Thyroid gland (tissue), 4 donors: ENCODE results near the gene SHISA9. TPM values are rescaled to one million over a fixed set of nuclear protein-coding genes. Genes with fewer than 3 reads are reported as not detected.
A peak's percentile ranks its signal among the peaks of the same experiment; 100 is the strongest.

Experiments
- DNase-seq, 2 donors: peaks; one replicate each; pipeline ENCODE4 v3.0.0-alpha.2; 2019
- H3K27ac ChIP-seq, 3 donors: fragments of 200-600 bp; sonication (generic); 1 replicate in 2 of 3; 2 replicates in 1 of 3; pipeline ENCODE4 v1.5.1; 2016 to 2019; ENCODE audit warnings: mild to moderate bottlenecking in 1 of 3, moderate library complexity in 1 of 3
- H3K27me3 ChIP-seq: fragments of 200-600 bp; sonication (generic); one replicate; pipeline ENCODE4 v1.5.1; 2019
- H3K36me3 ChIP-seq, 2 donors: fragments of 200-600 bp; sonication (generic); one replicate each; pipeline ENCODE4 v1.5.1; 2016 to 2019
- H3K4me1 ChIP-seq, 2 donors: fragments of 200-600 bp; sonication (generic); one replicate each; pipeline ENCODE4 v1.5.1; 2017 to 2019
- H3K4me3 ChIP-seq, 3 donors: fragments of 200-600 bp; sonication (generic); replicated peaks in 1 of 3; 1 replicate in 2 of 3; 2 replicates in 1 of 3; pipeline ENCODE4 v1.5.1; 2016; ENCODE audit warnings: mild to moderate bottlenecking in 1 of 3
- H3K9me3 ChIP-seq: fragments of 200-600 bp; sonication (generic); one replicate; pipeline ENCODE4 v1.5.1; 2017
- POLR2A ChIP-seq, 2 donors: fragments of 450-650 bp; IDR thresholded peaks; one replicate each; pipeline ENCODE4 v1.6.1; 2017; ENCODE audit warnings: antibody characterized with exemption in 2 of 2, mild to moderate bottlenecking in 2 of 2, moderate library complexity in 1 of 2
- WGBS, 2 donors: methylation state at CpG; one replicate each; pipeline ENCODE4 v1.1.5; 2017; 5-methylcytosine and 5-hydroxymethylcytosine counted together
- intact Hi-C: fragments of 100-400 bp; cut with DNase I; formaldehyde crosslinking; loops from one replicate; pipeline ENCODE4 v1.15.1; 2023
- total RNA-seq, 4 donors: library from RNA; depleted of rRNA; stranded (reverse); fragments of >200 nt; gene quantifications; one replicate each; pipeline ENCODE4 v1.2.3, GENCODE V29; 2016
- TF ChIP-seq, protein P1 (sequence below), 6 experiments: fragments of 200-600 bp in 3 of 6; fragments of 450-650 bp in 3 of 6; sonication (generic) in 3 of 6; IDR thresholded peaks; one replicate each; pipeline ENCODE4 v1.5.1; 2016 to 2019; ENCODE audit warnings: antibody characterized with exemption in 6 of 6, mild to moderate bottlenecking in 2 of 6, inconsistent platforms in 1 of 6, moderate library complexity in 1 of 6

The SHISA9 gene
- total RNA-seq, 4 donors from 2014 or later, result 0.11 to 0.34 (median 0.28) TPM

DNA sequence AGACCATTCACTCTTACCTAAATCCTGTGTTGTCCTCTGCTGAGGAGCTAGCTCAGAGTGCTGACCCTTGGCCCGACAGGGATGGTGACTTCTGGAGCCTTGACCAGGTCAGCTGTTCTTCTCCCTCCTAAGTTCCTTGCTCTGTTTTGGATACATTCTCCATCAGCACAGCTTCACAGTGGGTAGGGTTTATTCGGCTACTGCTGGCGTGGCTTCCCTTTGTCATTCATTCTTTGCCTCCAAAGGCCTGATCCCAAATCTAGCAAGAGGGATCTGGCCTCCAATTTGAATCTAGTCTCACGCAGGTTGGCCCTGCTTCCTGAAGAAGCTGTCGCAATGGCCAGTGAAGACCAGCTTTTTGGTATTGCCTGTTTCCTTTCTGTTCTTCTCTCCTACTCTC, 116.6 kb downstream of the SHISA9 start:
- Histone ChIP-seq H3K4me1 (no peaks in the 10 kb centered on the region), H3K9me3 (no peaks in the 10 kb centered on the region), H3K36me3 (no peaks in the 10 kb centered on the region), H3K27me3 (no peaks in the 10 kb centered on the region), H3K4me3 (no peak overlapping the region), H3K27ac (no peak overlapping the region)
- DNase-seq, result no peak
- intact Hi-C loops, result no loop called here
- TF ChIP-seq POLR2A (IDR thresholded peaks at IDR 0.05), result no peak
- TF ChIP-seq, protein P1, sequence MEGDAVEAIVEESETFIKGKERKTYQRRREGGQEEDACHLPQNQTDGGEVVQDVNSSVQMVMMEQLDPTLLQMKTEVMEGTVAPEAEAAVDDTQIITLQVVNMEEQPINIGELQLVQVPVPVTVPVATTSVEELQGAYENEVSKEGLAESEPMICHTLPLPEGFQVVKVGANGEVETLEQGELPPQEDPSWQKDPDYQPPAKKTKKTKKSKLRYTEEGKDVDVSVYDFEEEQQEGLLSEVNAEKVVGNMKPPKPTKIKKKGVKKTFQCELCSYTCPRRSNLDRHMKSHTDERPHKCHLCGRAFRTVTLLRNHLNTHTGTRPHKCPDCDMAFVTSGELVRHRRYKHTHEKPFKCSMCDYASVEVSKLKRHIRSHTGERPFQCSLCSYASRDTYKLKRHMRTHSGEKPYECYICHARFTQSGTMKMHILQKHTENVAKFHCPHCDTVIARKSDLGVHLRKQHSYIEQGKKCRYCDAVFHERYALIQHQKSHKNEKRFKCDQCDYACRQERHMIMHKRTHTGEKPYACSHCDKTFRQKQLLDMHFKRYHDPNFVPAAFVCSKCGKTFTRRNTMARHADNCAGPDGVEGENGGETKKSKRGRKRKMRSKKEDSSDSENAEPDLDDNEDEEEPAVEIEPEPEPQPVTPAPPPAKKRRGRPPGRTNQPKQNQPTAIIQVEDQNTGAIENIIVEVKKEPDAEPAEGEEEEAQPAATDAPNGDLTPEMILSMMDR (IDR thresholded peaks at IDR 0.05), result no peak
- 69 to 73% methylated on average over 5 of the region's 5 CpGs for WGBS, 2 donors

DNA sequence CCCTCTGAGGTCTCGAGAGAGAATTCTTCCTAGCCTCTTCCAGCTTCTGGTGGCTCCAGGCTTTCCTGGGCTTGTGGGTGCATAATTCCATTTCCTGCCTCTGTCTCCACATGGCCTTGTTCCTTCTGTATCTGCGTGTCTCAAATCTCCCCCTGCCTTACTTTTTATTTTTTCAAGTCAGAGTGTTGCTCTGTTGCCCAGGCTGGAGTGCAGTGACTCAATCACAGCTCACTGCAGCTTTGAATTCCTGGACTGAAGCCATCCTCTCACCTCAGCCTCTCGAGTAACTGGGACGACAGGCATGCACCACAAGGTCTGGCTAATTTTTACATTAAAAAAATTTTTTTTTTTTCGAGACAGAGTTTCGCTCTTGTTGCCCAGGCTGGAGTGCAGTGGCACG, 120.6 kb downstream of the SHISA9 start:
- whole genome bisulfite sequencing, 2 donors, result 38 to 48% methylated on average over 7 of the region's 7 CpGs
- no peaks in the 10 kb centered on the region for H3K4me1 ChIP-seq
- no peaks in the 10 kb centered on the region for H3K36me3 ChIP-seq
- TF ChIP-seq POLR2A (IDR thresholded peaks at IDR 0.05), result no peak
- TF ChIP-seq, protein P1 (IDR thresholded peaks at IDR 0.05), result no peak
- H3K4me3 ChIP-seq, result no peak overlapping the region
- intact Hi-C loops, result no loop called here
- H3K9me3 ChIP-seq, result no peaks in the 10 kb centered on the region
- no peak overlapping the region for H3K27ac ChIP-seq
- DNase-seq, result peak; percentile 81 to 90
- no peaks in the 10 kb centered on the region for H3K27me3 ChIP-seq

- H3K27ac ChIP-seq, result no peak overlapping the region
- H3K9me3 ChIP-seq, result no peaks in the 10 kb centered on the region
- 59 to 71% methylated on average over 5 of the region's 5 CpGs for WGBS, 2 donors
- TF ChIP-seq, protein P1 (IDR thresholded peaks at IDR 0.05), result no peak
- no peak for TF ChIP-seq POLR2A (IDR thresholded peaks at IDR 0.05)
- H3K36me3 ChIP-seq, result no peaks in the 10 kb centered on the region
- no peak overlapping the region for H3K4me3 ChIP-seq
- H3K27me3 ChIP-seq, result no peaks in the 10 kb centered on the region
- no peak for DNase-seq
- no peaks in the 10 kb centered on the region for H3K4me1 ChIP-seq
- intact Hi-C loops, result no loop called here
Measured at GRCh38 chr16:13029786-13030185, 128.4 kb downstream of the SHISA9 start.

DNA sequence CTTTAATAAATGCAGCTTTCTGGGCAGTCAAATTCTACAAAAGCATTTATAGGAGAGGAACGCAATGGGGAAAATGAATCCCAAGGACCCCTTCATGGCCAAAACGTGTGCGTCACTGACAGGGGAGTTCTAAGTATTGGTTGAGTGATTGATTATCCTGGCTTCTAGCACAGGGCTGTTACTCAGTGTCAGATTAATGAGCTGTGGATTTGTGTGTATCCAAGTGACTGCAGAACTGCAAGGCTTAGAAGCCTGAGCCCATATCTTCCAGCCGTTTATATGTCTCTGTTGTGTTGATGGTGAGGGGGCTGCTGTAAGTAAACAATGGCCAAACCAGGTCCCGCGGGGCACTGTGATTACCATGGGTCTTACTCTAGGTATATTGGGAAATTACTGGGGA, 129.4 kb downstream of the SHISA9 start:
- no peaks in the 10 kb centered on the region for H3K9me3 ChIP-seq
- no peaks in the 10 kb centered on the region for H3K27me3 ChIP-seq
- H3K27ac ChIP-seq, result no peak overlapping the region
- no peaks in the 10 kb centered on the region for H3K4me1 ChIP-seq
- WGBS, 2 donors, result 57 to 66% methylated on average over 5 to 6 of the region's 6 CpGs
- TF ChIP-seq POLR2A (IDR thresholded peaks at IDR 0.05), result no peak
- TF ChIP-seq, protein P1 (IDR thresholded peaks at IDR 0.05), result no peak
- H3K36me3 ChIP-seq, result no peaks in the 10 kb centered on the region
- no peak overlapping the region for H3K4me3 ChIP-seq
- intact Hi-C loops, result no loop called here
- DNase-seq, result no peak

DNA sequence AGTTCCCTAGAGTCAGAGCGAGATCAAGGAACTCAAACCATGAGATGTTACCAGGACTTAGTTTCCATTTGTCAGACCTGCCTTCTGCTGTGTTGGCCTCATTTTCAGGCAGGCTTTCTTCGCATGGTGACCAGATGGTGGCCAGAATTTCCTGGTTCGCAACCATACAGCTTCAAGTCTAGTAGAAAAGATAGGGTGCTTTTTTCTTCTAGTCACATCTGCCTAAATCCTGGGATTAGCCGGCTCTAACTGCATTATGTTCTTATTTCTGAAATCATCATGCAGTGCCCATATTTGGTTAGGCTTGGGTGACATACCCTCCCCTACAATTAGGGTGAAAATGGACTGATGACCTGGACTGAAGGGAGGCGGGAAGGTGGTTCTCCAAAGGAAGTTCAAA, 131.5 kb downstream of the SHISA9 start:
- H3K27ac ChIP-seq, result no peak overlapping the region
- no peaks in the 10 kb centered on the region for H3K36me3 ChIP-seq
- no peak for DNase-seq
- 92% methylated on average over 5 of the region's 5 CpGs for WGBS, 2 donors
- H3K27me3 ChIP-seq, result no peaks in the 10 kb centered on the region
- no peak for TF ChIP-seq POLR2A (IDR thresholded peaks at IDR 0.05)
- TF ChIP-seq, protein P1 (IDR thresholded peaks at IDR 0.05), result no peak
- H3K4me3 ChIP-seq, result no peak overlapping the region
- no peaks in the 10 kb centered on the region for H3K4me1 ChIP-seq
- intact Hi-C loops, result no loop called here
- no peaks in the 10 kb centered on the region for H3K9me3 ChIP-seq
